ENCODE measurements around the gene ELF2. TPM values are rescaled to one million over a fixed set of nuclear protein-coding genes. Genes with fewer than 3 reads are reported as not detected.
"Not testable (repeated sequence)": the region's sequence is repeated elsewhere in the genome, so short reads cannot be mapped to it uniquely, and the experiment has no call there.

The ELF2 gene
- total RNA-seq, 1 experiment from 2014 or later = 21.9 TPM

GRCh38 chr4:139200102-139200501 is 23.1 kb upstream of the ELF2 start:
- Histone ChIP-seq H3K4me1 (ENCODE audit: control insufficient read depth, insufficient read depth, low read length) (no peaks in the 10 kb centered on the region), H3K4me3 (ENCODE audit: low read depth in 2 of 2, low read length in 2 of 2) (no peak overlapping the region), H3K27me3 (ENCODE audit: control insufficient read depth, insufficient read depth, low read length) (no peaks in the 10 kb centered on the region), H3K27ac (ENCODE audit: low read length) (no peak overlapping the region), H3K36me3 (ENCODE audit: control insufficient read depth, insufficient read depth, low read length) (no peaks in the 10 kb centered on the region), H3K9me3 (ENCODE audit: control insufficient read depth, insufficient read depth, low read depth, low read length) (no peaks in the 10 kb centered on the region)
- no peak for ATAC-seq
- in situ Hi-C loops (cut with HindIII; ENCODE audit: low pct_unique_long_range_greater_than_20kb, low sequenced_read_pairs) (no loop called here), intact Hi-C loops (cut with micrococcal nuclease; ENCODE audit: unreplicated experiment) (no loop called here)
- POLR2A ChIA-PET = no interaction called here
- TF ChIP-seq POLR2AphosphoS5 (IDR thresholded peaks at IDR 0.05; ENCODE audit: low read depth, low read length) (no peak), REST (IDR thresholded peaks at IDR 0.05; ENCODE audit: insufficient read depth in 1 of 2, low read depth in 2 of 2, low read length in 1 of 2) (no peak), SIN3A (IDR thresholded peaks at IDR 0.05; ENCODE audit: borderline replicate concordance, insufficient read depth, low read depth, low read length) (no peak), CTCF (IDR thresholded peaks at IDR 0.05) (no peak), TCF7L2 (IDR thresholded peaks at IDR 0.05; ENCODE audit: low read depth, low read length) (no peak)
- CTCF ChIA-PET = interaction anchor here (0.6 kb wide), 1 partner anchor 66 kb away, joined by 4 read pairs; no protein-coding TSS in a partner anchor
- no peak for DNase-seq (ENCODE audit: low read depth, low spot score)
- no TSS peak for BruUV-seq (replicated peaks)

GRCh38 chr4:139197214-139197613 is 20.2 kb upstream of the ELF2 start:
- CTCF ChIA-PET; H3K36me3 ChIP-seq (ENCODE audit: control insufficient read depth, insufficient read depth, low read length); H3K27me3 ChIP-seq (ENCODE audit: control insufficient read depth, insufficient read depth, low read length); DNase-seq (ENCODE audit: low read depth, low spot score); POLR2A ChIA-PET; ATAC-seq; intact Hi-C loops (cut with micrococcal nuclease; ENCODE audit: unreplicated experiment); BruUV-seq (replicated peaks); H3K4me1 ChIP-seq (ENCODE audit: control insufficient read depth, insufficient read depth, low read length); H3K4me3 ChIP-seq (ENCODE audit: low read depth in 2 of 2, low read length in 2 of 2); H3K27ac ChIP-seq (ENCODE audit: low read length); in situ Hi-C loops (cut with HindIII; ENCODE audit: low pct_unique_long_range_greater_than_20kb, low sequenced_read_pairs); H3K9me3 ChIP-seq (ENCODE audit: control insufficient read depth, insufficient read depth, low read depth, low read length): not testable (repeated sequence)

- TF ChIP-seq REST (IDR thresholded peaks at IDR 0.05; ENCODE audit: insufficient read depth in 1 of 2, low read depth in 2 of 2, low read length in 1 of 2) (no peak), CTCF (IDR thresholded peaks at IDR 0.05) (no peak), TCF7L2 (IDR thresholded peaks at IDR 0.05; ENCODE audit: low read depth, low read length) (no peak), SIN3A (IDR thresholded peaks at IDR 0.05; ENCODE audit: borderline replicate concordance, insufficient read depth, low read depth, low read length) (no peak), POLR2AphosphoS5 (IDR thresholded peaks at IDR 0.05; ENCODE audit: low read depth, low read length) (no peak)
- CTCF ChIA-PET = no interaction called here
These were observed 19.4 kb upstream of the ELF2 start for GRCh38 chr4:139196462-139196861.

More at GRCh38 chr4:139196462-139196861, 19.4 kb upstream of the ELF2 start:
- Histone ChIP-seq H3K27ac (ENCODE audit: low read length) (no peak overlapping the region), H3K9me3 (ENCODE audit: control insufficient read depth, insufficient read depth, low read depth, low read length) (no peaks in the 10 kb centered on the region), H3K4me3 (ENCODE audit: low read depth in 2 of 2, low read length in 2 of 2) (no peak overlapping the region), H3K36me3 (ENCODE audit: control insufficient read depth, insufficient read depth, low read length) (no peaks in the 10 kb centered on the region), H3K27me3 (ENCODE audit: control insufficient read depth, insufficient read depth, low read length) (no peaks in the 10 kb centered on the region), H3K4me1 (ENCODE audit: control insufficient read depth, insufficient read depth, low read length) (no peaks in the 10 kb centered on the region)
- intact Hi-C loops (cut with micrococcal nuclease; ENCODE audit: unreplicated experiment) (no loop called here), in situ Hi-C loops (cut with HindIII; ENCODE audit: low pct_unique_long_range_greater_than_20kb, low sequenced_read_pairs) (no loop called here)
- POLR2A ChIA-PET = no interaction called here
- no TSS peak for BruUV-seq (replicated peaks)
- ATAC-seq (no peak), DNase-seq (ENCODE audit: low read depth, low spot score) (no peak)

Measured in Panc1 (cell line).